SK-N-SH treated with all-trans-retinoic acid at 6 μM for 48 hours (cell line): ENCODE measurements around the gene MRGPRF.

Experiments
- ATAC-seq: fragments of 200-7000 bp; cut with Tn5 transposase; 3 replicates; pipeline ENCODE4 v1.9.1; 2020; ENCODE audit warnings: mild to moderate bottlenecking, moderate library complexity
- ARNTL ChIP-seq: fragments of 450-650 bp; formaldehyde crosslinking; IDR thresholded peaks from 2 replicates; pipeline ENCODE4 v1.5.0; 2020; ENCODE audit warnings: low read depth, mild to moderate bottlenecking, moderate library complexity, borderline replicate concordance
- BACH2 ChIP-seq: fragments of 250-450 bp; sonication (Bioruptor Pico); IDR thresholded peaks from 2 replicates; pipeline ENCODE4 v1.9.0; 2021; ENCODE audit warnings: mild to moderate bottlenecking, borderline replicate concordance
- ESRRG ChIP-seq: fragments of 250-450 bp; sonication (Bioruptor Pico); IDR thresholded peaks from 2 replicates; pipeline ENCODE4 v1.6.1; 2021; ENCODE audit warnings: mild to moderate bottlenecking
- GLIS3 ChIP-seq: fragments of 250-450 bp; sonication (Bioruptor Pico); IDR thresholded peaks from 2 replicates; pipeline ENCODE4 v1.5.0; 2020; ENCODE audit warnings: mild to moderate bottlenecking, moderate library complexity
- ISL1 ChIP-seq: fragments of 250-450 bp; sonication (Bioruptor Pico); IDR thresholded peaks from 2 replicates; pipeline ENCODE4 v2.1.2; 2022; ENCODE audit warnings: mild to moderate bottlenecking, moderate library complexity
- OSR1 ChIP-seq: fragments of 250-450 bp; sonication (Bioruptor Pico); IDR thresholded peaks from 2 replicates; pipeline ENCODE4 v1.8.0; 2022; ENCODE audit warnings: moderate library complexity, mild to moderate bottlenecking, inconsistent platforms
- PPARA ChIP-seq: fragments of 250-450 bp; sonication (Bioruptor Pico); IDR thresholded peaks from 2 replicates; pipeline ENCODE4 v1.5.0; 2020; ENCODE audit warnings: mild to moderate bottlenecking, borderline replicate concordance
- RARB ChIP-seq: fragments of 250-450 bp; sonication (Bioruptor Pico); IDR thresholded peaks from 2 replicates; pipeline ENCODE4 v1.8.0; 2021; ENCODE audit warnings: mild to moderate bottlenecking, moderate library complexity
- SNAI2 ChIP-seq: fragments of 250-450 bp; sonication (Bioruptor Pico); IDR thresholded peaks from 2 replicates; pipeline ENCODE4 v1.5.0; 2020; ENCODE audit warnings: mild to moderate bottlenecking, moderate library complexity
- TCF4 ChIP-seq: fragments of 250-450 bp; sonication (Bioruptor Pico); IDR thresholded peaks from 2 replicates; pipeline ENCODE4 v1.8.0; 2021; ENCODE audit warnings: mild to moderate bottlenecking, moderate library complexity, borderline replicate concordance
- TOX ChIP-seq: fragments of 250-450 bp; sonication (Bioruptor Pico); IDR thresholded peaks from 2 replicates; pipeline ENCODE4 v1.8.0; 2021; ENCODE audit warnings: mild to moderate bottlenecking, moderate library complexity, borderline replicate concordance
- ZC3H10 ChIP-seq: fragments of 250-450 bp; sonication (Bioruptor Pico); IDR thresholded peaks from 2 replicates; pipeline ENCODE4 v1.5.1; 2021; ENCODE audit warnings: mild to moderate bottlenecking, moderate library complexity
- ZFP30 ChIP-seq: fragments of 450-650 bp; formaldehyde crosslinking; IDR thresholded peaks from 2 replicates; pipeline ENCODE4 v1.5.0; 2022; ENCODE audit warnings: mild to moderate bottlenecking, moderate library complexity
- ZNF565 ChIP-seq: fragments of 450-650 bp; formaldehyde crosslinking; conservative IDR thresholded peaks from 2 replicates; pipeline ENCODE4 v1.5.0; 2020; ENCODE audit warnings: low read depth, mild to moderate bottlenecking, moderate library complexity
- ZNF8 ChIP-seq: fragments of 450-650 bp; formaldehyde crosslinking; IDR thresholded peaks from 2 replicates; pipeline ENCODE4 v1.5.0; 2020; ENCODE audit warnings: mild to moderate bottlenecking, moderate library complexity
- TF ChIP-seq, protein P1 (sequence below): fragments of 250-450 bp; sonication (Bioruptor Pico); IDR thresholded peaks from 2 replicates; pipeline ENCODE4 v1.8.0; 2021; ENCODE audit warnings: low read depth, mild to moderate bottlenecking, moderate library complexity, borderline replicate concordance
- TF ChIP-seq, protein P2 (sequence below): fragments of 250-450 bp; sonication (Bioruptor Pico); IDR thresholded peaks from 2 replicates; pipeline ENCODE4 v1.5.1; 2021; ENCODE audit warnings: mild to moderate bottlenecking, moderate library complexity
- TF ChIP-seq, protein P3 (sequence below): fragments of 250-450 bp; sonication (Bioruptor Pico); IDR thresholded peaks from 2 replicates; pipeline ENCODE4 v1.5.1; 2020; ENCODE audit warnings: low read depth, mild to moderate bottlenecking, moderate library complexity
- TF ChIP-seq, protein P4 (sequence below): fragments of 250-450 bp; sonication (Bioruptor Pico); IDR thresholded peaks from 2 replicates; pipeline ENCODE4 v1.5.0; 2020; ENCODE audit warnings: mild to moderate bottlenecking, moderate library complexity

The MRGPRF gene

DNA sequence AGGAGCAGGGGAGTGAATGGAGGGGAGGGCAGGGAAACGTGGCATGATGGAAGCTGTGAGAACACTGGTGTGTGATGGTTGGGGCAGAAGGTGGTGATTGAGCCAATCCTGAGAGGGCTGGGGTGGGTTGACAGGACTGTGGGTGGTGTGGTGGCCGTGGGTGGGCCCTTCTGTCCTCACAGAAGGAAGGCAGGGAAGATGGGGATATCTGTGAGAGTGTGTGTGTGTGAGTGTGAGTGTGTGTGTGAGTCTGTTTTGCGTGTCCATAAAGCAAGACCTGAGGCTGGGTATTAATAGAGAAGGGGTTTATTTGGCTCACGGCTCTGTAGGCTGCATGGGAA, 48.6 kb upstream of the MRGPRF start (continued):
- TF ChIP-seq, protein P1, sequence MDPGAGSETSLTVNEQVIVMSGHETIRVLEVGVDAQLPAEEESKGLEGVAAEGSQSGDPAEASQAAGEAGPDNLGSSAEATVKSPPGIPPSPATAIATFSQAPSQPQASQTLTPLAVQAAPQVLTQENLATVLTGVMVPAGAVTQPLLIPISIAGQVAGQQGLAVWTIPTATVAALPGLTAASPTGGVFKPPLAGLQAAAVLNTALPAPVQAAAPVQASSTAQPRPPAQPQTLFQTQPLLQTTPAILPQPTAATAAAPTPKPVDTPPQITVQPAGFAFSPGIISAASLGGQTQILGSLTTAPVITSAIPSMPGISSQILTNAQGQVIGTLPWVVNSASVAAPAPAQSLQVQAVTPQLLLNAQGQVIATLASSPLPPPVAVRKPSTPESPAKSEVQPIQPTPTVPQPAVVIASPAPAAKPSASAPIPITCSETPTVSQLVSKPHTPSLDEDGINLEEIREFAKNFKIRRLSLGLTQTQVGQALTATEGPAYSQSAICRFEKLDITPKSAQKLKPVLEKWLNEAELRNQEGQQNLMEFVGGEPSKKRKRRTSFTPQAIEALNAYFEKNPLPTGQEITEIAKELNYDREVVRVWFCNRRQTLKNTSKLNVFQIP (CRISPR knock-in tag): no peak
- TF ChIP-seq TCF4 (no peak), ZNF565 (CRISPR knock-in tag) (no peak), ZFP30 (CRISPR knock-in tag) (no peak)
- TF ChIP-seq, protein P2, sequence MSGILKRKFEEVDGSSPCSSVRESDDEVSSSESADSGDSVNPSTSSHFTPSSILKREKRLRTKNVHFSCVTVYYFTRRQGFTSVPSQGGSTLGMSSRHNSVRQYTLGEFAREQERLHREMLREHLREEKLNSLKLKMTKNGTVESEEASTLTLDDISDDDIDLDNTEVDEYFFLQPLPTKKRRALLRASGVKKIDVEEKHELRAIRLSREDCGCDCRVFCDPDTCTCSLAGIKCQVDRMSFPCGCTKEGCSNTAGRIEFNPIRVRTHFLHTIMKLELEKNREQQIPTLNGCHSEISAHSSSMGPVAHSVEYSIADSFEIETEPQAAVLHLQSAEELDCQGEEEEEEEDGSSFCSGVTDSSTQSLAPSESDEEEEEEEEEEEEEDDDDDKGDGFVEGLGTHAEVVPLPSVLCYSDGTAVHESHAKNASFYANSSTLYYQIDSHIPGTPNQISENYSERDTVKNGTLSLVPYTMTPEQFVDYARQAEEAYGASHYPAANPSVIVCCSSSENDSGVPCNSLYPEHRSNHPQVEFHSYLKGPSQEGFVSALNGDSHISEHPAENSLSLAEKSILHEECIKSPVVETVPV (CRISPR knock-in tag): no peak

DNA sequence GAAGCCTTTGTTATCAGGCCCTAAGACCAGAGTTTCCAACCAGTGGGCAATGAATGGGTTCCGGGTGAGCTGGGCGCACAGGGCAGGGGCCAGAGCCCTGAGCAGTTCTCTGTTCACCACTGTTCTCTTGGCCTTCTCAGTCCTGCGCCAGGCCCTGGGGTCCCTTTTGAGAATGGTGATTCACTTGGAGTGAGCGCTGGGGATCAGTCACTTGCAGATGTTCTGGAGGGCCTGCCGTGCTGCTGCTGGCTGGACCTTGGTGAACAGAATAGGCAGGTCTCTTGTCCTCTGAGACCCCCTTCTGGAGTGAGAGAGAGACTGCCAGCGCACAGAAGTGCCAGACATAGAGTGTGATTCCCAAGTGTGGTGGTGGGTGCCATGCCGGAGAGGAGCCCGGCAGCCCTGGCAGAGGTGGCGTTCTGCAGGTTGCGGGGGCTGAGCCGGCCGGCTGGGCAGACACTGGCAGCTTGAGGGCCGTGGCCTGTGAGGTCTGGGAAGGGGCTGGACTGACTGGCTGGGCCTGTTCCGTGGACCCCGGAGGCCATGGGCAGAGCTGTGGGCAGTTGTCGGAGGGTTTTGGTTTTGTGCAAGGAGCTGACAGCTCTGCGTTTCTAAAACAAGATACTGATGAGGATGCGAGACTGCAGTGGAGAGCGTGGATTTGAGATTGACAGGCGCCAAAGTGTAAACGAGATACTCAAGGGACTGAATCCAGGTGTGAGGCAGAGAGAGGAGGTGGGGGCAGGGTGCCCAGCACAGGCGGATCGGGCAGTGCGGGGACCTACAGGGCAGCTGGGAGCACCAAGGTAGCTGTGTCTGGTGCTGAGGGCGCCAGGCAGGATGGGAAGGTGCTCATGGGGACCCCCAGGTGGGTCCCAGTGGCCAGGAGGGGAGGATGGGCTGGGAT, 48.0 kb upstream of the MRGPRF start:
- ATAC-seq: no peak
- TF ChIP-seq ESRRG (CRISPR knock-in tag): no peak
- TF ChIP-seq ZNF8: no peak
- TF ChIP-seq TCF4: no peak
- TF ChIP-seq, protein P3, sequence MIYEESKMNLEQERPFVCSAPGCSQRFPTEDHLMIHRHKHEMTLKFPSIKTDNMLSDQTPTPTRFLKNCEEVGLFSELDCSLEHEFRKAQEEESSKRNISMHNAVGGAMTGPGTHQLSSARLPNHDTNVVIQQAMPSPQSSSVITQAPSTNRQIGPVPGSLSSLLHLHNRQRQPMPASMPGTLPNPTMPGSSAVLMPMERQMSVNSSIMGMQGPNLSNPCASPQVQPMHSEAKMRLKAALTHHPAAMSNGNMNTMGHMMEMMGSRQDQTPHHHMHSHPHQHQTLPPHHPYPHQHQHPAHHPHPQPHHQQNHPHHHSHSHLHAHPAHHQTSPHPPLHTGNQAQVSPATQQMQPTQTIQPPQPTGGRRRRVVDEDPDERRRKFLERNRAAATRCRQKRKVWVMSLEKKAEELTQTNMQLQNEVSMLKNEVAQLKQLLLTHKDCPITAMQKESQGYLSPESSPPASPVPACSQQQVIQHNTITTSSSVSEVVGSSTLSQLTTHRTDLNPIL (CRISPR knock-in tag): no peak
- TF ChIP-seq SNAI2: no peak
- no peak for TF ChIP-seq ISL1
- TF ChIP-seq TOX: no peak
- no peak for TF ChIP-seq RARB (CRISPR knock-in tag)
- TF ChIP-seq, protein P2 (CRISPR knock-in tag): no peak
- TF ChIP-seq ZC3H10 (CRISPR knock-in tag): no peak
- no peak for TF ChIP-seq OSR1 (CRISPR knock-in tag)
- TF ChIP-seq, protein P4, sequence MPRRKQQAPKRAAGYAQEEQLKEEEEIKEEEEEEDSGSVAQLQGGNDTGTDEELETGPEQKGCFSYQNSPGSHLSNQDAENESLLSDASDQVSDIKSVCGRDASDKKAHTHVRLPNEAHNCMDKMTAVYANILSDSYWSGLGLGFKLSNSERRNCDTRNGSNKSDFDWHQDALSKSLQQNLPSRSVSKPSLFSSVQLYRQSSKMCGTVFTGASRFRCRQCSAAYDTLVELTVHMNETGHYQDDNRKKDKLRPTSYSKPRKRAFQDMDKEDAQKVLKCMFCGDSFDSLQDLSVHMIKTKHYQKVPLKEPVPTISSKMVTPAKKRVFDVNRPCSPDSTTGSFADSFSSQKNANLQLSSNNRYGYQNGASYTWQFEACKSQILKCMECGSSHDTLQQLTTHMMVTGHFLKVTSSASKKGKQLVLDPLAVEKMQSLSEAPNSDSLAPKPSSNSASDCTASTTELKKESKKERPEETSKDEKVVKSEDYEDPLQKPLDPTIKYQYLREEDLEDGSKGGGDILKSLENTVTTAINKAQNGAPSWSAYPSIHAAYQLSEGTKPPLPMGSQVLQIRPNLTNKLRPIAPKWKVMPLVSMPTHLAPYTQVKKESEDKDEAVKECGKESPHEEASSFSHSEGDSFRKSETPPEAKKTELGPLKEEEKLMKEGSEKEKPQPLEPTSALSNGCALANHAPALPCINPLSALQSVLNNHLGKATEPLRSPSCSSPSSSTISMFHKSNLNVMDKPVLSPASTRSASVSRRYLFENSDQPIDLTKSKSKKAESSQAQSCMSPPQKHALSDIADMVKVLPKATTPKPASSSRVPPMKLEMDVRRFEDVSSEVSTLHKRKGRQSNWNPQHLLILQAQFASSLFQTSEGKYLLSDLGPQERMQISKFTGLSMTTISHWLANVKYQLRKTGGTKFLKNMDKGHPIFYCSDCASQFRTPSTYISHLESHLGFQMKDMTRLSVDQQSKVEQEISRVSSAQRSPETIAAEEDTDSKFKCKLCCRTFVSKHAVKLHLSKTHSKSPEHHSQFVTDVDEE (CRISPR knock-in tag): no peak
- TF ChIP-seq, all 23 proteins: peak for 0

DNA sequence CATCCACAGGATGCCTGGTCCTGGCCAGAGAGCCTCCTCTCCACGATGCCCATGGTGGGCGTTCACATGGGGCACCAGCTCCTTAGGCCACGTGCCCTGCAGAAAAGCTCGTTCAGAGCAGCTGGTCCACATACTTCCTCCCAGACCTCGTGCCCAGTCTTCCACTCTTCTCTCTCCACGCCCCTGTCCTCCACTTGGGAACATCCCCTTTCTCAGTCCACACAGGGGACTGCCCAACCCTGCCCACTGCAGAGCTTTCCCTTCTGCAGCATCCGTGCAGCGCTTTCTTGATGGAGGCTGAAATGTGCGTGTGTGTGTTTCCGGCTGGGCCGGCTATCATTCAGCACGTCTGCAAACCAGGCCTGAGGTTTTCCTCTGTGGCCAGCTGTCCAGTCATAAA, 46.9 kb upstream of the MRGPRF start:
- no peak for ATAC-seq
- TF ChIP-seq ZNF8 (no peak), BACH2 (CRISPR knock-in tag) (no peak), ISL1 (no peak), ARNTL (no peak), ESRRG (CRISPR knock-in tag) (no peak)

DNA sequence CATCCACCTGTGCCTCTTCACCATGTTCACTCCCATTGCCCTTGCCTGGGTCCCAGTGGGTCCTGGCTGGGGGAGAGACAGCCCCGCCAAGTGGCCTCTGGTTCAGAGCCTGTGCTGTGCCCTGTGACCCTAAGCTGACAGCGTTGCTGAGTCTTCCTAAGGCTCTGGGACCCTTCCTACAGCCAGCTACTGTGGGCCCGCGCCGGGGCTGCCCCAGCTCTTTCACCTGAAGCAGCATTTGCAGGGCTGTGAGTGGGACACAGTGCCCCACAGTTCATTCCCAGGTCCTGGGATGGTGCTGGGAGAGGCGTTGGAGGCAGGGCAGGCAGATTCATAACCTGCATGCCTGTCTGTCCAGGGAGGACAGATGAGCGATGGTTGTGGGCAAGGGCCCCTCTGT, 46.4 kb upstream of the MRGPRF start:
- TF ChIP-seq, protein P4 (CRISPR knock-in tag): no peak
- TF ChIP-seq ESRRG (CRISPR knock-in tag) (no peak), GLIS3 (no peak), ARNTL (no peak), ZNF565 (CRISPR knock-in tag) (no peak), PPARA (no peak)
- ATAC-seq: no peak
